ENCODE results near the gene TMEM272. TPM values are rescaled to one million over a fixed set of nuclear protein-coding genes. Genes with fewer than 3 reads are reported as not detected.

Gene TMEM272
- total RNA-seq, 4 donors from 2014 or later: 0.13 to 0.74 (median 0.16) TPM; not detected in 1

- DNase-seq (ENCODE audit: low spot score): no peak
- TF ChIP-seq, protein P1, sequence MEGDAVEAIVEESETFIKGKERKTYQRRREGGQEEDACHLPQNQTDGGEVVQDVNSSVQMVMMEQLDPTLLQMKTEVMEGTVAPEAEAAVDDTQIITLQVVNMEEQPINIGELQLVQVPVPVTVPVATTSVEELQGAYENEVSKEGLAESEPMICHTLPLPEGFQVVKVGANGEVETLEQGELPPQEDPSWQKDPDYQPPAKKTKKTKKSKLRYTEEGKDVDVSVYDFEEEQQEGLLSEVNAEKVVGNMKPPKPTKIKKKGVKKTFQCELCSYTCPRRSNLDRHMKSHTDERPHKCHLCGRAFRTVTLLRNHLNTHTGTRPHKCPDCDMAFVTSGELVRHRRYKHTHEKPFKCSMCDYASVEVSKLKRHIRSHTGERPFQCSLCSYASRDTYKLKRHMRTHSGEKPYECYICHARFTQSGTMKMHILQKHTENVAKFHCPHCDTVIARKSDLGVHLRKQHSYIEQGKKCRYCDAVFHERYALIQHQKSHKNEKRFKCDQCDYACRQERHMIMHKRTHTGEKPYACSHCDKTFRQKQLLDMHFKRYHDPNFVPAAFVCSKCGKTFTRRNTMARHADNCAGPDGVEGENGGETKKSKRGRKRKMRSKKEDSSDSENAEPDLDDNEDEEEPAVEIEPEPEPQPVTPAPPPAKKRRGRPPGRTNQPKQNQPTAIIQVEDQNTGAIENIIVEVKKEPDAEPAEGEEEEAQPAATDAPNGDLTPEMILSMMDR (IDR thresholded peaks at IDR 0.05): no peak
- no peak for ATAC-seq (ENCODE audit: low FRiP score)
These were observed 24.9 kb downstream of the TMEM272 start for GRCh38 chr13:51820016-51820597.

DNA sequence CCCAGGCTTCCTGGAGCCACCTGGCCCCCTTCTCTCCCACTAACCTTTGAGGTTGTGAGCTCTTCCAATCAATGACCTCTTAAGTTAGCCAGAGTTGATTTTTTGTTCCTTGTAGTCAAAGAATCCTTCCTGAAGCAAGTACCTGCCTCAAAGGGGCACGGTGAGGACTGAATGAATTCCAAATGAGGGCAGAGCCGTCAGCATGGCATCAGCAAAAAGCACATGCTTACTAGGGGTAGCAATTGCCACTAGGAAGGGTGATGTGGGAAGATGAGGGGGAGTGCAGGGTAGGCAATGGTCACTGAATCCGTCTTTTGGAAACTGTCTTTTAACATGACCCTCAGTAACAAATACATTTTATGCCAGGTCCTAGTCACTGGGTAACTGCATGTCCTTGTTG lies 25.4 kb downstream of the TMEM272 start:
- ATAC-seq (ENCODE audit: low FRiP score) (no peak), DNase-seq (ENCODE audit: low spot score) (no peak)
- TF ChIP-seq, protein P1 (IDR thresholded peaks at IDR 0.05): no peak

DNA sequence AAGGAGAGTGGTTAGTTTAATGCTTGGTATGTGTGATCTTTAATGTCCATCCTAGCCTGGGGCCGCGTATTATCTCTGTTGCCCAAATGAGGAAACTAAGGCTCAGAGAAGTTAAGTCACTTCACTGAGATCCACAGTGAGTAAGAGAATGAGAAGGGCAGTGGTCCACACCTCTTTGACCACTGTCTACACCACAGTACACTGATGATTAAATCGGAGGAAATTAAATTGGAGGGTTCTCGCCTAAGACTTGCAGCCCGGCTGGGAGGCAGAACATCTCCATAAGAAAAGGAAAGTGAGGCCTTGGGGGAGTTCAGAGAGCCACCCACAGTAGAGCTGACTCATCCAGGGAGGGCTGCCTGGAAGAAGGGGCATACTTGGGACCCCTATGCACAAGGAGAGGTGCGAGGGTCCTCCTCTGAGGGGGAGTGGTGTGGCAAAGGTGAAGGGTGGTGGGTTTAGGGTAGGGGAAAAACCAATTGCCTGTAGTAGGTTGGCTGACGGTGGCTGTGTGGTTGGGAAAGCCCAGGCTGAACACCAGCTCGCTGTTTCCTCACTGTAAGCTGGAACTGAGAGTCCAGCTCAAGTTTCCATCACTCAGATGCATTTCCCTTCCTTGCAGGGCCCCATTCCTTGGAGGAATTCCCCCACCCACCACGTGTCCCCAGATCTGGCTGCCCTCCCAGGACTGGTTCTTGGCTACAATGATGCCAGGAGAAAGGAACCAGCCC lies 26.0 kb downstream of the TMEM272 start:
- TF ChIP-seq, protein P1 (IDR thresholded peaks at IDR 0.05): no peak
- DNase-seq (ENCODE audit: low spot score) (no peak), ATAC-seq (ENCODE audit: low FRiP score) (no peak)

DNA sequence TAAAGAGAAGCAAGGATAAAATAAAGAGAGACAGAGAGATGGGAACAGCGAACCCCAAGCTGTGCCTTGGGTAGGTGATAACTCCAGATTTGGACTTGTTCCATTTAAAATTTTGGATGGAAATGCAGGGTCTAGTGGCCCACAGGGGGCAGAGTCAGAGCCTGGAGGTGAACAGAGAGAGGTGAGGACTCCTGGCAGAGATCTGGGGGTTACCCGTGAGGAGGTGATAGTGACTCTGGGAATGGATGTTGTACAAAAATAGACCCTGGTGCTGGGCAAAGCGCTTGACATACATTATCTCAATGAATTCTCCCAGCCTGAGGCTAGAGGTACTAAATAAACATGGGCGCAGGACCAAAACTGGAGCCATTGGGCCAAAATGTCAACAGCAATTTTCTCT lies 26.7 kb downstream of the TMEM272 start:
- TF ChIP-seq, protein P1 (IDR thresholded peaks at IDR 0.05): no peak
- no peak for ATAC-seq (ENCODE audit: low FRiP score)
- DNase-seq (ENCODE audit: low spot score): no peak

GRCh38 chr13:51817717-51818116 lies 27.3 kb downstream of the TMEM272 start:
- TF ChIP-seq, protein P1 (IDR thresholded peaks at IDR 0.05): no peak
- DNase-seq (ENCODE audit: low spot score): no peak
- no peak for ATAC-seq (ENCODE audit: low FRiP score)

DNA sequence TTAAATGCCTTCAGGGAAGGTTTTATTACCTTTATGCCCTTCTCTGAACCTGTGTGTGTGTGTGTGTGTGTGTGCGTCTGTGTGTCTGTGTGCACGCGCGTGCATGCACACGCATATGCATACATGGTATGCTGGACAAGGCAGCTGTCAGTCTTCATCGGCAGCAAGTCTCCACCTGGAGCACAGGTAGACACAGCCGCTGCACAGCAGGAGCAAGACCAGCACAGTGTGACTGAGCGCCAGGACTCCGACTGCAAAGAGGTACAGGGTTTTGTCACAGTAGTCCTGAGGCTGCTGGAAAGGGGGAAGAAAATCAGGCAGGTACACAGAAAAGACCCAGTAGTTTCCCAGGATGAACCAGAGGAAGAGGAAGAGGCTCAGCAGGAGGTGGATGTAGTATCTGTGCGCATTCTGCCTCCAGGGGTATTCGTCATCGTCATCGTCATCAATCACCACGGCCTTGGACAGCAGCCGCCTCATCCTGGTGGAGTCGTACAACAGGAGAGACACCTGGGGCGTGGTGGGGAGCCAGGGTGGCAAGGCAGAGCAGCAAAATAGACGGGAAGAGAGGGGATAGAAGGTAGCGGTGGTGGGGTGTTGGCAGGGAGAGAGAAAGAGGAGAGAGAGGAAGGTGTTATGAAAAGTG lies 28.2 kb downstream of the TMEM272 start:
- TF ChIP-seq, protein P1 (IDR thresholded peaks at IDR 0.05): no peak
- ATAC-seq (ENCODE audit: low FRiP score) (no peak), DNase-seq (ENCODE audit: low spot score) (no peak)
